ENCODE data around the gene CAB39.

Gene CAB39

GRCh38 chr2:230712443-230713330 is at the start of gene CAB39:
TSS of gene CAB39 (plus strand) at chr2:230712842. CDS start at chr2:230760002, 47,160 bp downstream.
- TF ChIP-seq, protein P1, sequence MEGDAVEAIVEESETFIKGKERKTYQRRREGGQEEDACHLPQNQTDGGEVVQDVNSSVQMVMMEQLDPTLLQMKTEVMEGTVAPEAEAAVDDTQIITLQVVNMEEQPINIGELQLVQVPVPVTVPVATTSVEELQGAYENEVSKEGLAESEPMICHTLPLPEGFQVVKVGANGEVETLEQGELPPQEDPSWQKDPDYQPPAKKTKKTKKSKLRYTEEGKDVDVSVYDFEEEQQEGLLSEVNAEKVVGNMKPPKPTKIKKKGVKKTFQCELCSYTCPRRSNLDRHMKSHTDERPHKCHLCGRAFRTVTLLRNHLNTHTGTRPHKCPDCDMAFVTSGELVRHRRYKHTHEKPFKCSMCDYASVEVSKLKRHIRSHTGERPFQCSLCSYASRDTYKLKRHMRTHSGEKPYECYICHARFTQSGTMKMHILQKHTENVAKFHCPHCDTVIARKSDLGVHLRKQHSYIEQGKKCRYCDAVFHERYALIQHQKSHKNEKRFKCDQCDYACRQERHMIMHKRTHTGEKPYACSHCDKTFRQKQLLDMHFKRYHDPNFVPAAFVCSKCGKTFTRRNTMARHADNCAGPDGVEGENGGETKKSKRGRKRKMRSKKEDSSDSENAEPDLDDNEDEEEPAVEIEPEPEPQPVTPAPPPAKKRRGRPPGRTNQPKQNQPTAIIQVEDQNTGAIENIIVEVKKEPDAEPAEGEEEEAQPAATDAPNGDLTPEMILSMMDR (IDR thresholded peaks at IDR 0.05; ENCODE audit: low read length, missing control alignments), result peak; percentile 30
- H3K4me3 ChIP-seq (replicated peaks; ENCODE audit: low read depth, low read length), result peak within 1 kb of the TSS; percentile 94
- peak; percentile 86 for DNase-seq (ENCODE audit: low read depth)

DNA sequence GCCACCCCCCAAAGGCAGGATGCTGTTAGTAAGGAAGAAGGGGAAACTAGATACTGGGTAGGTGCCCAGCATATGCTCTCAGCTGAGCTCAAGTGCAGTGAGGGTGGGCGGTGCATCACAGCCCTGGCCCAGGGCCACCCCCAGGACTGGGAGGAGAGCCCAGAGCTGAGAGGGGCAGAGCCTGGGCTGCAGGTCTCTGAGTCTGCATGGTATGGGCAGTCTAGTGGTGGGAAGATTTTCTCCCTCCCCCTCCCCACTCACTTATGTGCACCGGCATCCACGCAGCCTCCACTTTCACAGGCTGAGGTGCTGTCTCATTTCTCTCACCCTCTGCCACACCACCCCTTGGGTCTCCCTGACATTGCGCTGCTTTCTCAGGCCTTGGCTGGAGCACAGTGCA is 48.5 kb upstream of the CAB39 start:
- H3K4me3 ChIP-seq (replicated peaks; ENCODE audit: low read depth, low read length), result no peak overlapping the region
- TF ChIP-seq, protein P1 (IDR thresholded peaks at IDR 0.05; ENCODE audit: low read length, missing control alignments), result no peak
- DNase-seq (ENCODE audit: low read depth), result no peak

- TF ChIP-seq, protein P1 (IDR thresholded peaks at IDR 0.05; ENCODE audit: low read length, missing control alignments), result no peak
- DNase-seq (ENCODE audit: low read depth), result no peak
- no peak overlapping the region for H3K4me3 ChIP-seq (replicated peaks; ENCODE audit: low read depth, low read length)
Observed at GRCh38 chr2:230664844-230665243, 47.8 kb upstream of the CAB39 start.

- no peak overlapping the region for H3K4me3 ChIP-seq (replicated peaks; ENCODE audit: low read depth, low read length)
- DNase-seq (ENCODE audit: low read depth), result no peak
- TF ChIP-seq, protein P1 (IDR thresholded peaks at IDR 0.05; ENCODE audit: low read length, missing control alignments), result no peak
Observed at GRCh38 chr2:230665263-230665691, 47.4 kb upstream of the CAB39 start.

- H3K4me3 ChIP-seq (replicated peaks; ENCODE audit: low read depth, low read length), result no peak overlapping the region
- TF ChIP-seq, protein P1 (IDR thresholded peaks at IDR 0.05; ENCODE audit: low read length, missing control alignments), result no peak
- no peak for DNase-seq (ENCODE audit: low read depth)
Observed at GRCh38 chr2:230666446-230666845, 46.2 kb upstream of the CAB39 start.

DNA sequence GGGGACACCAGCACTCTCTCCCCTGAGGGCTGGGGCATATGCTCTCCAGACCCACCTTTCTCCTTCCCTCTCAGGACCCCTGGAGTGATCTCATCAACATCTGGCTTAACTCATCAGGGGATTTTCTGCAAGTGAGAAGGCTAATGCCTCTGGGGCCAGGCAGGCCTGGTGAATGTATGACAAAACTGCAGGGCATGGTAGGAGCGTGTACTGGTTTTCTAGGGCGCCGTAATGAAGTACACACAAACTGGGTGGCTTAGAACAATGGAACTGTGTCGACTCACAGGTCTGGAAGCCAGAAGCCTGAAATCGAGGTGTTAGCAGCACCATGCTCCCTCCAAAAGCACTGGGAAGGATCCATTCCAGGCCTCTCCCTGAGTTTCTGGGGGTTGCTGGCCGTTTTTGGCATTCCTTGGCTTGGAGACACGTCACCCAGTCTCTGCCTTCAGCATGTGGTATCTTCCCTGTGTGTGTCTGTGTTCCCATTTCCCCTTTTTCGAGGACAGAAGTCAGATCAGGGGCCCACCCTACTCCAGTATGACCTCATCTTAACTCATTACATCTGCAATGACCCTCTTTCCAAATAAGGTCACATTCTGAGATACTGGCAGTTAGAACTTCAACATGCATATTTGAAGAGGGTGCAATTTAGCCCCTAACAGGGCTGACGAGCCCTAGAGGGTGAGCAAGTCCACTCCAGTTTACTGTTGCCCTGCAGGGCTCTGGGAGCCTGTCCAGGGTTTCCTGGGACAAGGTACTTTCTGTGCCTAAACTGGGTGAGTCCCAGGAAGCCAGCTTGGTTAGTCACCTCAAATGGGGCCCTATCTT is 45.5 kb upstream of the CAB39 start:
- DNase-seq (ENCODE audit: low read depth), result peak; percentile 51
- TF ChIP-seq, protein P1 (IDR thresholded peaks at IDR 0.05; ENCODE audit: low read length, missing control alignments), result no peak
- H3K4me3 ChIP-seq (replicated peaks; ENCODE audit: low read depth, low read length), result no peak overlapping the region

Data from fibroblast of pulmonary artery (primary cell).